Gastroesophageal sphincter (tissue), 4 donors: Measurements from ENCODE around the gene CDR2L. TPM values are rescaled to one million over a fixed set of nuclear protein-coding genes. Genes with fewer than 3 reads are reported as not detected.
A peak's percentile ranks its signal among the peaks of the same experiment; 100 is the strongest.
"Not testable (repeated sequence)": the region's sequence is repeated elsewhere in the genome, so short reads cannot be mapped to it uniquely, and the experiment has no call there.

Experiments
- ATAC-seq: fragments of 150-250 bp; one replicate; pipeline ENCODE4 v1.9.1; 2016; ENCODE audit warnings: mild to moderate bottlenecking, moderate library complexity
- H3K27ac ChIP-seq, 4 donors: fragments of 200-600 bp; sonication (generic) in 3 of 4; 1 replicate in 3 of 4; 2 replicates in 1 of 4; pipeline ENCODE4 v1.5.1; 2016 to 2019
- H3K27me3 ChIP-seq: fragments of 200-600 bp; sonication (generic); one replicate; pipeline ENCODE4 v1.5.1; 2019
- H3K36me3 ChIP-seq, 2 donors: fragments of 200-600 bp; sonication (generic); one replicate each; pipeline ENCODE4 v1.5.1; 2019; ENCODE audit warnings: control low read depth in 1 of 2
- H3K4me1 ChIP-seq, 3 donors: fragments of 200-600 bp; sonication (generic); 1 replicate in 2 of 3; 2 replicates in 1 of 3; pipeline ENCODE4 v1.5.1; 2016 to 2019; ENCODE audit warnings: control low read depth in 2 of 3
- H3K4me3 ChIP-seq, 2 donors: fragments of 200-600 bp; sonication (generic); one replicate each; pipeline ENCODE4 v1.5.1; 2019; ENCODE audit warnings: mild to moderate bottlenecking in 1 of 2, moderate library complexity in 1 of 2
- H3K9me3 ChIP-seq, 3 donors: fragments of 200-600 bp; sonication (generic); one replicate each; pipeline ENCODE4 v1.5.1; 2017 to 2019; ENCODE audit warnings: control low read depth in 2 of 3
- CTCF ChIP-seq, 4 experiments: fragments of 200-600 bp in 2 of 4; fragments of 450-650 bp in 2 of 4; sonication (generic) in 1 of 4; IDR thresholded peaks; one replicate each; pipeline ENCODE4 v1.5.1; 2017 to 2019; ENCODE audit warnings: antibody characterized with exemption in 4 of 4, mild to moderate bottlenecking in 2 of 4, moderate library complexity in 2 of 4
- EP300 ChIP-seq: sonication (generic); formaldehyde crosslinking; IDR thresholded peaks from one replicate; pipeline ENCODE4 v1.6.1; 2017; ENCODE audit warnings: antibody characterized with exemption, mild to moderate bottlenecking
- POLR2A ChIP-seq, 2 donors: fragments of 450-650 bp; IDR thresholded peaks; one replicate each; pipeline ENCODE4 v1.6.1; 2017; ENCODE audit warnings: antibody characterized with exemption in 2 of 2, mild to moderate bottlenecking in 2 of 2, moderate library complexity in 1 of 2
- POLR2AphosphoS5 ChIP-seq: sonication (generic); formaldehyde crosslinking; IDR thresholded peaks from one replicate; pipeline ENCODE4 v1.6.1; 2017; ENCODE audit warnings: antibody characterized with exemption
- WGBS, 2 donors: methylation state at CpG; one replicate each; pipeline ENCODE4 v1.1.5; 2018; ENCODE audit warnings: low coverage in 1 of 2; 5-methylcytosine and 5-hydroxymethylcytosine counted together
- total RNA-seq, 4 donors: library from RNA; depleted of rRNA; stranded (reverse); fragments of >200 nt; gene quantifications; one replicate each; pipeline ENCODE4 v1.1.0, GENCODE V29; 2016

CDR2L gene
- total RNA-seq, 4 donors from 2014 or later: 11.8 to 35.3 (median 18.1) TPM

- TF ChIP-seq POLR2AphosphoS5 (no peak), CTCF (IDR thresholded peaks at IDR 0.05) (no peak), POLR2A (IDR thresholded peaks at IDR 0.05) (no peak), EP300 (no peak)
- H3K9me3 ChIP-seq: no peaks in the 10 kb centered on the region
- no peak overlapping the region for H3K4me3 ChIP-seq
- peaks cover 0 to 8% (median 0%) of the 10 kb centered on the region in 3 donors for H3K4me1 ChIP-seq
- no peak overlapping the region for H3K27ac ChIP-seq
- no peaks in the 10 kb centered on the region for H3K36me3 ChIP-seq
- H3K27me3 ChIP-seq: no peaks in the 10 kb centered on the region
- WGBS, 2 donors: 72% methylated on average over 12 of the region's 14 CpGs; no CpG with 5 or more reads in 1 of the 2 donors
- no peak for ATAC-seq
Observed at GRCh38 chr17:74964988-74965622, 22.3 kb upstream of the CDR2L start.

- ATAC-seq: no peak
Observed at GRCh38 chr17:74968361-74968780, 19.1 kb upstream of the CDR2L start.

DNA sequence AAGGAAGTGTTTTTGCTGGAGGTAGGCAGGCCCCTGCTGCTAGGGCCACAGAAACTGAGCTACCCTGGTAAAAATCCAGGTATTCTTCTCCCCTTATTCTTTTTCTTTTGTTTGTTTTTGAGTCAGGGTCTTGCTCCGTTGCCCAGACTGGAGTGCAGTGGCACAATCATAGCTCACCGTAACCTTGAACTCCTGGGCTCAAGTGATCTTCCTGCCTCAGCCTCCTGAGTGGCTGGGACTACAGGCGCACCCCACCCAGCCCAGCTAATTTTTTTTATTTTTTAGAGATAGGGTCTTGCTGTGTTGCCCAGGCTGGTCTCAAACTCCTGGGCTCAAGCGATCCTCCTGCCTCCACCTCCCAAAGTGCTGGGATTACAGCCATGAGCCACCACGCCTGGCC, 17.9 kb upstream of the CDR2L start:
- WGBS, 2 donors: 88 to 92% methylated on average over 2 to 5 of the region's 5 CpGs
- Histone ChIP-seq H3K4me1 (peaks cover 0 to 23% (median 14%) of the 10 kb centered on the region in 3 donors), H3K27me3 (peaks cover 43% of the 10 kb centered on the region)
- not testable (repeated sequence) for H3K9me3 ChIP-seq, H3K4me3 ChIP-seq, H3K36me3 ChIP-seq, ATAC-seq, H3K27ac ChIP-seq

More at GRCh38 chr17:74968361-74968780, 19.1 kb upstream of the CDR2L start:
- Histone ChIP-seq H3K36me3 (no peaks in the 10 kb centered on the region), H3K4me3 (no peak overlapping the region), H3K27ac (no peak overlapping the region), H3K27me3 (peaks cover 32% of the 10 kb centered on the region), H3K9me3 (no peaks in the 10 kb centered on the region), H3K4me1 (peaks cover 0 to 23% (median 14%) of the 10 kb centered on the region in 3 donors)
- TF ChIP-seq CTCF (IDR thresholded peaks at IDR 0.05): no peak
- no peak for TF ChIP-seq POLR2AphosphoS5
- no CpG with 5 or more reads among the region's 5 CpGs for WGBS, 2 donors

GRCh38 chr17:74970395-74970794, 17.0 kb upstream of the CDR2L start:
- peak overlapping the region in 1 of 4 donors; percentile 75 for H3K27ac ChIP-seq
- peak; percentile 57 for ATAC-seq
- peaks cover 0 to 23% (median 14%) of the 10 kb centered on the region in 3 donors for H3K4me1 ChIP-seq
- peak overlapping the region in 1 of 2 donors; percentile 77 for H3K4me3 ChIP-seq
- TF ChIP-seq POLR2A (IDR thresholded peaks at IDR 0.05) (no peak), EP300 (no peak), CTCF (IDR thresholded peaks at IDR 0.05) (no peak), POLR2AphosphoS5 (no peak)
- peaks cover 46% of the 10 kb centered on the region for H3K27me3 ChIP-seq
- no peaks in the 10 kb centered on the region for H3K9me3 ChIP-seq
- H3K36me3 ChIP-seq: no peaks in the 10 kb centered on the region
- WGBS, 2 donors: 83% methylated on average over 1 of the region's 3 CpGs; no CpG with 5 or more reads in 1 of the 2 donors

GRCh38 chr17:74971069-74971841, 16.2 kb upstream of the CDR2L start:
- Histone ChIP-seq H3K36me3 (no peaks in the 10 kb centered on the region), H3K9me3 (no peaks in the 10 kb centered on the region), H3K27me3 (peaks cover 46% of the 10 kb centered on the region), H3K27ac (peak overlapping the region in 3 of 4 donors; percentile 22 to 75 (median 45)), H3K4me3 (peak overlapping the region in 1 of 2 donors; percentile 77), H3K4me1 (peaks cover 0 to 23% (median 14%) of the 10 kb centered on the region in 3 donors)
- no peak for TF ChIP-seq CTCF (IDR thresholded peaks at IDR 0.05)
- no peak for TF ChIP-seq POLR2AphosphoS5
- no peak for TF ChIP-seq POLR2A (IDR thresholded peaks at IDR 0.05)
- no peak for TF ChIP-seq EP300
- ATAC-seq: no peak
- WGBS, 2 donors: 82 to 100% methylated on average over 1 to 2 of the region's 8 CpGs
